ENCODE measurements around the gene CMIP. TPM values are rescaled to one million over a fixed set of nuclear protein-coding genes. Genes with fewer than 3 reads are reported as not detected.

Gene CMIP
- total RNA-seq, 1 experiment from 2014 or later = 48.2 TPM

DNA sequence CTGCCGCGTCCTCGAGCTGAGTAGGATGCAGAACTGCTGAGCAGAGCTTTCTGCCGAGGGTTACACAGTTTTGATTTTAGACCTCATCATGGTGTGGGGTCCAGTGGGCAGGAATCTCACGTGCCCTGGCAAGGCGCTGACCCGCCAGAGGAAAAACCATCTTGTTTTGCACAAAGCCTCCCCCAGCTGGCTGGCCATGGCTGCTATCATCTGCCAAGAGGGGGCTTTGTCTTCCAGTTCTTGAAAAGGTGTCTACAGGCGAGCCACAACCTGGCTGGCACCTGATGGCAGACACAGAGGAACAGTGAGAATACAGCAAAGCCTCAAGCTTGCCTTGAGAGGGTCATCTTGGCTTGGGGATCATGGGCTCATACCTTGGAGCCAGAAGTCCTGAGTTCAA is 118.3 kb downstream of the CMIP start:
- peaks cover 12 to 21% of the 10 kb centered on the region in 2 experiments for H3K4me1 Mint-ChIP-seq
- H2BK20ac ChIP-seq (ENCODE audit: low read depth, low read length, poor library complexity, severe bottlenecking) = no peak overlapping the region
- H3T11ph ChIP-seq (ENCODE audit: low read length) = no peak overlapping the region
- H3K56ac ChIP-seq (ENCODE audit: insufficient read length, low read depth, low read length) = no peak overlapping the region
- H3K4me1 ChIP-seq (ENCODE audit: insufficient read depth, low read length) = no peaks in the 10 kb centered on the region
- H4K5ac ChIP-seq (ENCODE audit: insufficient read length, low read depth, low read length) = no peak overlapping the region
- H2AK5ac ChIP-seq (ENCODE audit: insufficient read length, low read length) = no peak overlapping the region
- peaks cover 6% of the 10 kb centered on the region; the same call in 1 of the 2 replicates for H3K79me2 ChIP-seq (ENCODE audit: insufficient read depth, low read length)
- H3K23ac ChIP-seq (ENCODE audit: insufficient read length, low read depth, low read length) = no peak overlapping the region
- no peak overlapping the region for H4K91ac ChIP-seq (ENCODE audit: insufficient read length, low read depth, low read length)
- no CpG with 5 or more reads among the region's 8 CpGs for WGBS (ENCODE audit: extremely low coverage, insufficient read length, low lambda C conversion rate)
- no peak overlapping the region for H2BK15ac ChIP-seq (ENCODE audit: low read depth, low read length)
- H3K36me3 Mint-ChIP-seq (ENCODE audit: insufficient read depth in 1 of 3, low read depth in 3 of 3) = no peaks in the 10 kb centered on the region
- no peak overlapping the region for H3K4me2 ChIP-seq (ENCODE audit: insufficient read depth, insufficient read length, low read length)
- H3K18ac ChIP-seq (ENCODE audit: insufficient read length, low read depth, low read length) = no peak overlapping the region
- H4K20me1 ChIP-seq (ENCODE audit: control insufficient read depth, insufficient read depth, insufficient read length) = peaks cover 2% of the 10 kb centered on the region
- H3K27me3 Mint-ChIP-seq (ENCODE audit: low read depth) = no peaks in the 10 kb centered on the region
- no peak overlapping the region for H3K9ac ChIP-seq (ENCODE audit: extremely low read depth, insufficient read length, low read length)
- H2BK12ac ChIP-seq (ENCODE audit: insufficient read length, low read depth, low read length) = no peak overlapping the region
- DNase-seq = no peak
- peaks cover 7% of the 10 kb centered on the region for H3K79me1 ChIP-seq (ENCODE audit: insufficient read depth, low read depth, low read length, poor library complexity, severe bottlenecking)
- no peak overlapping the region; a peak in 1 of 7 replicates for H3K27ac Mint-ChIP-seq
- H4K8ac ChIP-seq (replicated peaks; ENCODE audit: insufficient read length, low read depth, low read length) = no peak overlapping the region
- H3K9me3 ChIP-seq (ENCODE audit: control insufficient read depth, low read depth, low read length) = no peaks in the 10 kb centered on the region
- TF ChIP-seq, protein P1, sequence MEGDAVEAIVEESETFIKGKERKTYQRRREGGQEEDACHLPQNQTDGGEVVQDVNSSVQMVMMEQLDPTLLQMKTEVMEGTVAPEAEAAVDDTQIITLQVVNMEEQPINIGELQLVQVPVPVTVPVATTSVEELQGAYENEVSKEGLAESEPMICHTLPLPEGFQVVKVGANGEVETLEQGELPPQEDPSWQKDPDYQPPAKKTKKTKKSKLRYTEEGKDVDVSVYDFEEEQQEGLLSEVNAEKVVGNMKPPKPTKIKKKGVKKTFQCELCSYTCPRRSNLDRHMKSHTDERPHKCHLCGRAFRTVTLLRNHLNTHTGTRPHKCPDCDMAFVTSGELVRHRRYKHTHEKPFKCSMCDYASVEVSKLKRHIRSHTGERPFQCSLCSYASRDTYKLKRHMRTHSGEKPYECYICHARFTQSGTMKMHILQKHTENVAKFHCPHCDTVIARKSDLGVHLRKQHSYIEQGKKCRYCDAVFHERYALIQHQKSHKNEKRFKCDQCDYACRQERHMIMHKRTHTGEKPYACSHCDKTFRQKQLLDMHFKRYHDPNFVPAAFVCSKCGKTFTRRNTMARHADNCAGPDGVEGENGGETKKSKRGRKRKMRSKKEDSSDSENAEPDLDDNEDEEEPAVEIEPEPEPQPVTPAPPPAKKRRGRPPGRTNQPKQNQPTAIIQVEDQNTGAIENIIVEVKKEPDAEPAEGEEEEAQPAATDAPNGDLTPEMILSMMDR (conservative IDR thresholded peaks at IDR 0.05) = no peak
- no peak overlapping the region for H2BK120ac ChIP-seq (ENCODE audit: low read depth, low read length, poor library complexity, severe bottlenecking)
- no peak overlapping the region for H3K4ac ChIP-seq (ENCODE audit: low read depth, low read length)
- no peak overlapping the region for H3K27ac ChIP-seq (ENCODE audit: insufficient read length, low read depth, low read length)
- H3K27me3 ChIP-seq (ENCODE audit: insufficient read depth, low read length) = no peaks in the 10 kb centered on the region
- no peaks in the 10 kb centered on the region for H3K9me3 Mint-ChIP-seq
- no peak overlapping the region; the same call in 1 of the 2 replicates for H3K14ac ChIP-seq (ENCODE audit: insufficient read depth, low read length)
- H2BK5ac ChIP-seq (ENCODE audit: insufficient read length, low read length) = no peak overlapping the region
- H3K23me2 ChIP-seq (ENCODE audit: insufficient read length, low read depth, low read length, poor library complexity, severe bottlenecking) = no peaks in the 10 kb centered on the region
- H2AFZ ChIP-seq (ENCODE audit: low read length) = no peak overlapping the region
- H3K4me3 Mint-ChIP-seq = no peak overlapping the region

Measured in H9 (cell line).